Measurements from ENCODE around the gene ATAD1.
"Not testable (repeated sequence)": the region's sequence is repeated elsewhere in the genome, so short reads cannot be mapped to it uniquely, and the experiment has no call there.

The ATAD1 gene

GRCh38 chr10:87849001-87849400 lies 31.0 kb upstream of the ATAD1 start (continued):
- TF ChIP-seq PATZ1 (CRISPR knock-in tag; IDR thresholded peaks at IDR 0.05; ENCODE audit: borderline replicate concordance) (no peak), RARB (CRISPR knock-in tag; IDR thresholded peaks at IDR 0.05) (no peak)

- TF ChIP-seq ZNF8 (CRISPR knock-in tag; IDR thresholded peaks at IDR 0.05) (no peak), CSDC2 (CRISPR knock-in tag; IDR thresholded peaks at IDR 0.05) (no peak), ZNF565 (CRISPR knock-in tag; conservative IDR thresholded peaks at IDR 0.05; ENCODE audit: low read depth) (no peak), ARNTL (CRISPR knock-in tag; IDR thresholded peaks at IDR 0.05; ENCODE audit: borderline replicate concordance, low read depth) (no peak), ZNF70 (CRISPR knock-in tag; IDR thresholded peaks at IDR 0.05) (no peak), ZFP3 (CRISPR knock-in tag; IDR thresholded peaks at IDR 0.05) (no peak), PPARA (CRISPR knock-in tag; IDR thresholded peaks at IDR 0.05; ENCODE audit: borderline replicate concordance) (no peak), PATZ1 (CRISPR knock-in tag; IDR thresholded peaks at IDR 0.05; ENCODE audit: borderline replicate concordance) (no peak), OSR1 (CRISPR knock-in tag; IDR thresholded peaks at IDR 0.05) (no peak), BACH2 (CRISPR knock-in tag; IDR thresholded peaks at IDR 0.05; ENCODE audit: borderline replicate concordance) (no peak), RARB (CRISPR knock-in tag; IDR thresholded peaks at IDR 0.05) (no peak), SNAI2 (CRISPR knock-in tag; IDR thresholded peaks at IDR 0.05) (no peak), POU6F1 (CRISPR knock-in tag; IDR thresholded peaks at IDR 0.05; ENCODE audit: borderline replicate concordance, low read depth) (no peak), TCF4 (CRISPR knock-in tag; IDR thresholded peaks at IDR 0.05; ENCODE audit: borderline replicate concordance) (no peak), CSRNP3 (CRISPR knock-in tag; IDR thresholded peaks at IDR 0.05) (no peak), ZFP30 (CRISPR knock-in tag; IDR thresholded peaks at IDR 0.05) (no peak), CREB5 (CRISPR knock-in tag; IDR thresholded peaks at IDR 0.05; ENCODE audit: low read depth) (no peak), TSHZ2 (CRISPR knock-in tag; IDR thresholded peaks at IDR 0.05) (no peak)
- ATAC-seq = no peak
These were observed 29.5 kb upstream of the ATAD1 start for GRCh38 chr10:87847550-87847949.

- not testable (repeated sequence) for ATAC-seq
These were observed 28.7 kb upstream of the ATAD1 start for GRCh38 chr10:87846711-87847110.

Measured in SK-N-SH treated with all-trans-retinoic acid at 6 μM for 48 hours (cell line).